Myocyte (in vitro differentiated cells): Measurements from ENCODE around the gene YRDC. TPM values are rescaled to one million over a fixed set of nuclear protein-coding genes. Genes with fewer than 3 reads are reported as not detected.

Source experiments
- DNase-seq: peaks from one replicate; pipeline ENCODE4 v3.0.0-alpha.2; 2012; ENCODE audit warnings: low read depth
- total RNA-seq: library from RNA; depleted of rRNA; stranded (reverse); fragments of >200 nt; gene quantifications from 2 replicates; pipeline ENCODE4 v1.2.3, GENCODE V29; 2014

Gene YRDC
- total RNA-seq, 1 donor from 2014 or later, result 15.3 TPM

DNA sequence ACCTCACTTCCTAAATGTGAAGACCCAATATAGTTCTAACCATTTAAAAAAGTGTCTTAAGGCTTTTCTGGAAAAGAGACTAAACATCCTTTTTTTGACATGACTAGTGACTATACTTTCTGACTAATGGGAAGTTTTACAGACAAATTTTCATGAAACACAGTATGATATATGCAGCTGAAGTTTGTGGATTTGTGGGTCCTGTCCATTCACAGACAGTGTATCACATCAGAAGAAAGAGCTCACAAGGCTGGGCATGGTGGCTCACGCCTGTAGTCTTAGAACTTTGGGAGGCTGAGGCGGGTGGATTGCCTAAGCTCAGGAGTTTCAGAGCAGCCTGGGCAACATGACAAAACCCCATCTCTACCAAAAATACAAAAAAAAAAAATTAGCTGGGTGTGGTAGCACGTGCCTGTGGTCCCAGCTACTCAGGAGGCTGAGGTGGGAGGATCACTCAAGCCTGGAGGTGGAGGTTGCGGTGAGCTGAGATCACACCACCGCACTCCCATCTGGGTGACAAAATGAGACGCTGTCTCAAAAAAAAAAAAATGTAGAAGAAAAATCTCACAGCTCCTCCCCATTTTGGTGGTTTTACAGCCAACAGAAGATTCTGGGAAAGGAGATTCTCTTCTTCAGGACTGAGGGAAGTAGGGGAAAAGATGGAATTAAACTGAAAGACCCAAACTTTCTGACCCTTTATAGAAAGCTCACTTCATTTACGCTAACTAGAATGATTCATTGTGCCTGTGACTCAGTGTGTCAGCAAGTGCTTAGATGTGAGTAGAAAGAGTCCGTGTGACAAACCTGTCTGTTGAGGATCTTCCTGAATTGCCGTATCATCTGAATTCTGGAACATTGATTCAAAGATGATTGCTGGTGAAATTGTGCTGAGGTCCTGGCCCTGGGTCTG, 15.2 kb upstream of the YRDC start:
- no peak for DNase-seq

GRCh38 chr1:37821481-37821880, 13.5 kb upstream of the YRDC start:
- DNase-seq, result no peak

DNA sequence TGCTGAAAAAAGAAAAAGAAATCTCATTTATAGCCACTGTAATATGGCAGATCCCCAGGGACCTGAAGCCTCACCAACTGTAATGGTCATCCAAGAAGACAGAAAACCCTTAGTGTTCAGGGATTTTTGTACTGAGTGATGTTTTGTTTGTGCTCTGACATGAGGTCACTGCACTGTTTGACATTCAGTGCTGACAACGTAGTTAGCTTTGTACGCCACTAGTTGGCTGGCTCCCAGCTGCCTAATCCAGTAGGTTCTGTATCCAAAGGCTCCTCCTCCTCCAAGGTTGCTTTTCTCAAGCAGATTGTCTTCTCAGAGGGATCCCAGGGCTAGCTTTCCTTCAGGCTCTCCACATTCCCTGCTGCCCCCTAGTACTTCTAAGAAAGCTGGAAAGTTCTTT, 9.5 kb upstream of the YRDC start:
- DNase-seq, result no peak

DNA sequence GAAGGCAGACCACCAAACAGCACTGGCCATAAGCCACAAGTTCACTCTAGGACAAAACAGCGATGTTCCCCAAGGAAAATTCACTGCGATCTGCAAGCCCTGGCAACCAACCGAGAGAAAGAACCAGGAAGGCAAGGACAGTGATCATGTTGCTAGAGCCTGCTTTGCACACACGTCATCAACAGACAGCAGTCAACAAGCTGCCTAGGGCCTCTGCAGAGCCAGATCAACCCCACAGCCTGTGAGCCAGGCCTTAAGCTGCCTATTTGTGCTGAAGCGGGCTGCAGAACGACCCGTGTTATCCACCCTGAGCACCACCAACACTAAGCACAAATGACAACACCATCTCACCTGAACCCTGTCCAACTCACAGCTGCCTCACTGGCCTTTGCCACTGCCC, 6.2 kb upstream of the YRDC start:
- no peak for DNase-seq

DNA sequence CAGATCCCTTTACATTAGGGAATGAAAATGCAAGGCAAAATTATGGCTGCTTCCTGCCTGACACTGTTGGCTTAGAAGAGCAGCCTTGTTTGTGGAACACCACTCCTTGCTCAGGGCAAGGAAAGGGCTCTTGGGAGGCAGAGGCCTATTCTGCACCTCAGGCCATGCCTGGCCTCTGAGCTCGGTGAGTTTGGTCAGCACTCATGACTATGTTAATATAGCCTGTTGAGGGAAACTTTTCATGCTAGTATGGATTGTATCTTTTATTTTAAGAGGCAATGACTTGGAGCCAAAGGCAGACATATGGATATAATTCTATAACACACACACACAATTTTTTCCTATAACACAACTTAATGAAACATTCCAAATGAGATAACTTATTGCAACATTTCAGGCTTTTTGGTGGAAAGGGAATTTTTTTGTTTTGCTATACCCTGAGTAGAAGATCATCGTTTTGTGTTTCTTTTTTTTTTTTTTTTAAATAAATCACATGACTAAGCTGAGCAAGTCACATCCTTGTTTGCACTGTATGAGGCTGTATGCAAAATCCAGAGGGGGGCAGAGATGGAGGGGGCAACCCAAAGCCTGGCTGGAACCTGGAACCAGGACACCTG, 5.6 kb upstream of the YRDC start:
- no peak for DNase-seq

- peak; percentile 67 for DNase-seq
These were observed 3.1 kb upstream of the YRDC start for GRCh38 chr1:37811027-37811655.

- DNase-seq, result no peak
These were observed 1.9 kb upstream of the YRDC start for GRCh38 chr1:37809942-37810341.

GRCh38 chr1:37808369-37809319, 636 bp upstream of the YRDC start:
- peak; percentile 90 for DNase-seq

- peak; percentile 53 for DNase-seq
These were observed 821 bp downstream of the YRDC start for GRCh38 chr1:37807220-37807554.

DNA sequence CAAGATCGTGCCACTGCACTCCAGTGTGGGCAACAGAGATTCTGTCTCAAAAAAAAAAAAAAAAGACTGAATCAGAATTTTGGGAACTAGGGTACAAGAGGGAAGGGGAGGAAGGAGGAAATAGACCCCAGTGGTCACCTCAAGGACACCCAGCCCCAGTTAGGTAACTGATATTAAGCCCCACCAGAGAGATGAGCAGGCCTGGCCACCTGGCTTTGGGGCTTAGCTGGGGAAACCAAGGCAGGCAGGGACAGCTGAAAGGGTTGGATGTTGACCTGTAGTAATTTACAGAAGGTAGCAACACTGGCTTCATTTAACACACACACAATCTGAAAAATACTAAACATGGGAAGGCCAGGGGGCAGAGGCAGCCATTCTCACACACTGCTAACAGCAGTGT, 5.6 kb downstream of the YRDC start:
- no peak for DNase-seq

DNA sequence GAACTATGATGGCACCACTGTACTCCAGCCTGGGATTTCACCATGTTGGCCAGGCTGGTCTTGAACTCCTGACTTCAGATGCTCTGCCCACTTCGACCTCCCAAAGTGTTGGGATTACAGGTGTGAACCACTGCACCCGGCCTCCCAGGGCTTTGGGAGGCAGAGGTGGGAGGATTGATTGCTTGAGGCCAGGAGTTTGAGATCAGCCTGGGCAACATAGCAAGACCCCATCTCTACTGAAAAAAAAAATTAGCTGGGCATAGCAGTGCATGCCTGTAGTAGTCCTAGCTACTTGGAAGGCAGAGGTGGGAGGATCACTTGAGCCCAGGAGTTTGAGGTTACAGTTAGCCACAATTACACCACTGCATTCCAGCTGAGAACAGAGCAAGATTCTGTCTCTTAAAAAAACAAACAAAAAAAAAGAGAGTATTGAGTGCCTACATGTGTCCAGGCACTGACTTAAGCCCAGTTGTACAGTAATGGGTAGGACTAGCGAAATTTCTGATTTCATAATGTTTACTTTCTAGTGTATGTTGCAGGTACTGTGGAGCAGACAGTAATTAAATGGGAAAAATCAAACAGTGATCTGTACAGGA, 10.2 kb downstream of the YRDC start:
- peak; percentile 40 for DNase-seq

DNA sequence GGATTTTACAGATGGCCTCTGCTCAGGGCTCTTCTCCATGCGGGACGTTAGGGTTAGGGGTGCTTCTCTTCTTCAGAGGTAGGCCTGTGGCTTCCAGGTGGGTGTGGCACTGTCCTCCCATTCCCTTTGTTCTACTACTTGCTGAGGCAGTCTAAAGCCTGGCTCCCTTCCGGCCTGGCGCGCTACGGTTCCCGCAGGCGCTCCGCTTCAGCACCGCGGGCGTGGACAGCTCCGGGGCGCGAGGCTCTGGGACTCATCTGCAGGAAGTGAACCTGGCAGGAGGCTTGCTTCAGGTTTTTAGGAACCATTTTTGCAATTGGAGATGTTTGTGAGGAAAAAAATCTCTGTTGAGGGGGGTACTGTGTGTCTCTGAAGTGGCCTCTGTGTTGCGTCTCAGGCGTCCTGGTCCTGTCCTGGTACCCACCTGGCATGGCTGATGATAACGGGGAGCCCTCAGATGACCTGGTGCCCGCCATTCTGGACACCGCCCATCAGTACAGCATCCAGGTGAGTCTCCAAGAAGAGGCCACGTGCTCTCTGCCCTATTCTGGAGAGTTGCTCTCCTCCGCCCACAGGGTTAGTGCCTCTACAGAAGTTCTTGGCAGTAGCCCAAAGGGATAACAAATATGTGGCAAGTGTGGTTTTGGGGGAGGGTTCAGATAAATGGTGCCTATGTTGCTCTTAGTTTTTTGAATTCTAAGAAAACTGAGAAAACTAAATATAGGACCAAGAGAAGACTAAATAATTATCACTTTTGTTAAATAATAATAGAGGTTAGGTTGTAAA, 12.5 kb downstream of the YRDC start:
- DNase-seq, result peak; percentile 21

DNA sequence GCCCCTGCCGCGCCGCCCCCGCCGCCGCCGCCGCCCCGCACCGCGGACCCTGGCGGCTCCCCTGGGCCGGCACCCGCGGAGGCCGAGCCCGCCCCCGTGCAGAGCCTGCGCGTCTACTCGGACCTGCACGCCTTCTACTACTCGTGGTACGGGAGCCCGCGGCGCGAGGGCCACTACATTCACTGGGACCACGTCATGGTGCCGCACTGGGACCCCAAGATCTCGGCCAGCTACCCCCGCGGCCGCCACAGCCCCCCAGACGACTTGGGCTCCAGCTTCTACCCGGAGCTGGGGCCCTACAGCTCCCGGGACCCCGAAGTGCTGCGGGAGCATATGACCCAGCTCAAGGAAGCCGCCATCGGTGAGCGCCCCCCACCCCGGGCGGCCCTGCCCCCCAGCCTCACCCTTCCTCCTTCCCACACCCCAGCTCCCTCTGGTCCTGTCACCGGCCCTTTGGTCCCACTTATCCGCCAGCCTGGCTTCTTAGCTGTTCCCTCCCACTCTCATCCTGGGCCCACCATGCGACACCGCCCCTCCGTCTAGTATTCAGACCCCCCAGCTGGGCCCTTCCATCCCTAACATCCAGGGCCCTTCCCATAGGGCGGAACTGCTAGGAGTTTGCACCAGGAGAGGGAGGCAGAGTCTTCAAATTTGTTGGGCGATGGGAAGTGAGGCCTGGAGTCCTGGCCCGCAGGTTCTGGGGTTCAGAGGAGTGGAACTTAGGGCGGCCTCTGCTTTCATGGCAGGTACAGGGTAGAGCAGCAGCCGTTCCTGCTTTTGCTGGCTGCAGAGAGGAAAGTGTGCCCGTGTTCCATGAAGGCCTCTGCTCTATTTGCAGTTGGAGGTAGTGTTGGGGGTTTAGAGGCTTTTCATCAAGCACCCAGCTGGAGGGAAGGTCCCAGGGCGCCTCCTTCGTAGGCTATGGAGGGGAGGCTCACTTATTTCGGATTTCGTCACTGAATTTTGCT, 13.4 kb downstream of the YRDC start:
- no peak for DNase-seq

GRCh38 chr1:37793773-37794371, 14.1 kb downstream of the YRDC start, which contains the start of gene MANEAL:
Gene MANEAL, plus strand, starts transcription at chr1:37793847. Its CDS starts 336 bp downstream, at chr1:37794183.
- peak; percentile 63 for DNase-seq

- no peak for DNase-seq
These were observed 14.9 kb downstream of the YRDC start for GRCh38 chr1:37792943-37793686.

DNA sequence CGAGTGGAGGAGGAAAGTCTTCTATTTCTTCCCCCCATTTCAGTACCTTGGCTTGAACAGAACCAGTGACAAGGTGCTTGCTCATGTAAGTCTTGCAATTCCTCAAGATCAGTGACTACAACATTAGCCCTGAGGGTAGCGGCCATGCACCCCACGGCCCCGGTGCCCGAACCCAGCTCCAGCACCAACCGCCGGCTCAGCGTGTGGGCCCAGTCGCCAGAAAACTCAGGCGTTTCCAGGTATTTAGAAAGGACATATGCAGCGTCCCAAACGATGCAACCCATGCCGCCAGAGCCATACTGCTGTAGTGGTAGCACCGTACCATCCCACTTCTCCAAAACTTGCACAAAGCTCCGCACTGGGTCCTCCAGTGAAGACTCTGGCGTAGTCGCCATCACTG, 25.5 kb downstream of the YRDC start:
- DNase-seq, result no peak

GRCh38 chr1:37778654-37779053, 29.4 kb downstream of the YRDC start:
- no peak for DNase-seq
